ENCODE measurements around the gene DBN1.

The DBN1 gene

DNA sequence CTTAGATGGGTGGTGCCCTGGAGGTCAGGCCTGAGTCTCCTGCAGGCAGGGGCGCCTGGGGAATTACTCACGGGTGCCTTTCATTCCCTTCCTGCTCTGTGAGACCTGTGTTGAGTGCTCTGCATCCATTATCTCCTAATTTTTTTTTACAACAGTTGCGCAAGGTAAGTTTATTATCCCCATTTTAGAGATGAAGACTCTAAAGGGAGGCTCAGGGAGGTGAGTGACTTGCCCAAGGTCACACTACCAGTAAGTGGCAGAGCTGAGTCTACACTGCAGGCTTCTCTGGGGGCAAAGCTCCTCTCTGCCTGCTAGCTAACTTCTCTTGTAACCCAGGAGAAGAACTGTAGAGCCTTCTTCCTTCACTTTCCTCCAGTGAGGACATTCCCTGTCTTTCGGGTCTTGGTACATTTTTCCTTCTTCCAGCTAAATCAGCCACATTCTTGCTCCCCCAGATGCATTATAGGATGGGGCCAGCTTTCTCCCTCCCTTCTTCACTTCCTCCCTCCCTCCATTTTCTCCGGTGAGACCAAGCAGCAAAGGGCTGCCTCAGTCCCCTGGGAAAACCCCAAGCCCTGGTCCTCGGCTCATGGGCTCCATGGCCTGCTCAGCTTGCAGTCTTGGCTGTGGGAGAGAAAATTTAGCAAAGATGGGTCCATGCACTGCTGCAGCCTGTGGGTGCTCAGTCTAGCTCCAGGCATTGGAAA, 25.0 kb downstream of the DBN1 start:
- TF ChIP-seq, protein P1, sequence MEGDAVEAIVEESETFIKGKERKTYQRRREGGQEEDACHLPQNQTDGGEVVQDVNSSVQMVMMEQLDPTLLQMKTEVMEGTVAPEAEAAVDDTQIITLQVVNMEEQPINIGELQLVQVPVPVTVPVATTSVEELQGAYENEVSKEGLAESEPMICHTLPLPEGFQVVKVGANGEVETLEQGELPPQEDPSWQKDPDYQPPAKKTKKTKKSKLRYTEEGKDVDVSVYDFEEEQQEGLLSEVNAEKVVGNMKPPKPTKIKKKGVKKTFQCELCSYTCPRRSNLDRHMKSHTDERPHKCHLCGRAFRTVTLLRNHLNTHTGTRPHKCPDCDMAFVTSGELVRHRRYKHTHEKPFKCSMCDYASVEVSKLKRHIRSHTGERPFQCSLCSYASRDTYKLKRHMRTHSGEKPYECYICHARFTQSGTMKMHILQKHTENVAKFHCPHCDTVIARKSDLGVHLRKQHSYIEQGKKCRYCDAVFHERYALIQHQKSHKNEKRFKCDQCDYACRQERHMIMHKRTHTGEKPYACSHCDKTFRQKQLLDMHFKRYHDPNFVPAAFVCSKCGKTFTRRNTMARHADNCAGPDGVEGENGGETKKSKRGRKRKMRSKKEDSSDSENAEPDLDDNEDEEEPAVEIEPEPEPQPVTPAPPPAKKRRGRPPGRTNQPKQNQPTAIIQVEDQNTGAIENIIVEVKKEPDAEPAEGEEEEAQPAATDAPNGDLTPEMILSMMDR (IDR thresholded peaks at IDR 0.05; ENCODE audit: low read depth, low read length, missing control alignments), result no peak
- DNase-seq (ENCODE audit: low read depth), result no peak
- H3K4me3 ChIP-seq (ENCODE audit: low read depth, low read length), result peak overlapping the region; percentile 38; the same call in 1 of the 2 replicates

DNA sequence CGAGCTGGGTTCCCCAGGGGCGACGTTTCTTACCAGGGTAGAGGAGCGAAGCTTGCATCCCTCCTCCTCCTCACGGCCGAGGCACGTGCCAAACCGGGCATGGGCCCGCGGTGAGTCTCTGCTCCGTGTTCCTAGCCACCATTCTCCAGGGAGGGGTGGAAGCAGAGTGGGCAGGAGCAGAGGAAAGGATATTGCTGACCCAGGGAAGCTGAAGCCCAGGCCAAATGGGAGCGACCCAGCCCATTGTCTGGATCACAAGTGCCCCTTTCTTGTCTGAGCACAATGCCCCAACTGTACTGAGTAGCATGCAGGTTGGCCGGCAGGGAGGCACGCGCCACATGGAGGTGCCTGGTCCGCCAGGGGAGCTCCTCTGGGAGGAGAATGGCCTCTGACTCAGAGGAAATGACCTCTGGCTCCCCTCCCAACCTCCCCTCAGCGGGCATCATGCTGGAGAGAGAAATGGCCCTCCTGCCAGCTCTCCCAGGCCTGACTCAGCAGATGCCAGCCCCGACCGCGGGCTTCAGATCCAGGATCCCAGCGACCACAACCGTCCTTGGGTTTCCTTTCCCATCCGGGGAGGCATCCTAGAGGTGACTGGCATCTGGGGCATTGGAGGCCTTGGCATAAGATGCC, 25.7 kb downstream of the DBN1 start:
- no peak for DNase-seq (ENCODE audit: low read depth)
- TF ChIP-seq, protein P1 (IDR thresholded peaks at IDR 0.05; ENCODE audit: low read depth, low read length, missing control alignments), result no peak
- H3K4me3 ChIP-seq (ENCODE audit: low read depth, low read length), result peak overlapping the region; percentile 38

DNA sequence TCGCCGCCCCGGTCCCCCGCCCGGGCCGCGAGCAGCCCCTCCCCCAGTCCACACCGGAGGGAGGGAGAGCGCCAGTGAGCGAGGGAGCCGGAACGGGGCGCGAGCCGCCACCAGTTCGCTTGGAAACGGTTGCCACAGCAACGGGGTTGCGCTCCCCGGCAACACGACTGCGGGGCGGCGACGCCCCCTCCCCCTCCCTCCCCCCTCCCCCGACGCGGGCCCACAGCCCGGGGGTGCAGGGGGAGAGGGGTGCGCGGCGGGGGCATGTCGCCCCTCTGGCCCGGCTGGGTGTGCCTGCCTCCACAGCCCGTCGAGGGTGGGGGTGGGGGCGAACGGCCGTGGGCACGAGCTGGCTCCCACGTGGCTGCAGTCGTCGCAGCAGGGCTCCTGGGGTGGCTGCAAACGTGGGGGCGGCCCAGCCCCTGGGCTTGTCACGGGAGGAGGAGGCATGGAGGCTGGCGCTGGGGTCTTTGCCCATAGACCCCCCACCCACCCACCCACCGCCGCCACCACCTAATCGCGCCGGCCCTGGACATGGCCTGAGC, 26.3 kb downstream of the DBN1 start:
- TF ChIP-seq, protein P1 (IDR thresholded peaks at IDR 0.05; ENCODE audit: low read depth, low read length, missing control alignments), result no peak
- DNase-seq (ENCODE audit: low read depth), result no peak
- peak overlapping the region; percentile 67 for H3K4me3 ChIP-seq (ENCODE audit: low read depth, low read length)

DNA sequence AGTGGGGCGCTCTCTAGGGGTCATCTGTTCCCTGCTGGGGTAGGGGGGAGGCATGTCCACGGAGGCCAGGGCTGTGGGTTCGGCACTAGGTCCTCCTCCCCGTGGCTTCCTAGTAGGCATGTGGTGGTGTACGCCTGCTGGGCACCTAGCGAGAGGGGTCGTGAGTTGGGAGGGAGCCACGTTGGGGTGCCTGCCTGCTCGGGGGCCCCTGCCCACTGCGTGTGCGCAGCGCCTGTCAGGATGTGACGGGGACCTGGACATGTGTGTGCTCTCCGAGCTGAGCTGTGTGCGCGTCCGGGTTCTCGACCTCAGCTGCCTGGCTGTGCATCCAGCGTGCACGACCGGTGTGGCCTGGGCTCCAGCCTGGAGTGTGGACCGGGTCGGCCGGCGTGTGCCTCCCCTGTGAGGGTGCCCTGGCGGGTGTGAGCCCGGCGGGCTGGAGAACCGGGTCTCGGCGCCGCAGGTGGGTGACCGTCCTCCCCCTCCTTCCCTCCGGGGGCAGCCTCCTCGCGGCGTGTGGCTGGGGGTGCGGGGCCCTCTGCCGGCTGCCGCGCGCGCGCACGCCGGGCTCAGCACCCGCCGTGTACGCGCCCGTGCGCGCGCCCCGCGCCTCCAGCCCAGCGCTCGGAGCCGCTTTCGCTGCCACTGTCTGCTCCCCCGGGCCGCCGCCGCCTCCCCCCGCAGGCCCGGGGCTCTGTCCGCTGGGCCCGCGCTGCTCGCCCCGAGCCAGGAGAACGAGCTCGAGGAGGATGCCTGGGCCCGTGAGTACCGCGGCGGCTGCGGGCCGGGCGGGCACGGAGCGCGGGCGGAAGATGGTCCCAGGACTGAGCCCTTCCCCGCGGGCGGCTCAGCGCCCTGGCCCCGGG, 27.0 kb downstream of the DBN1 start, which contains the start of gene PRR7:
Gene PRR7 (plus strand): TSS at position 615 of the 866 bp plus-strand sequence. CDS start 8,254 bp downstream, outside the sequence.
- TF ChIP-seq, protein P1 (IDR thresholded peaks at IDR 0.05; ENCODE audit: low read depth, low read length, missing control alignments), result no peak
- H3K4me3 ChIP-seq (ENCODE audit: low read depth, low read length), result peak within 1 kb of the TSS; percentile 67
- DNase-seq (ENCODE audit: low read depth), result no peak

DNA sequence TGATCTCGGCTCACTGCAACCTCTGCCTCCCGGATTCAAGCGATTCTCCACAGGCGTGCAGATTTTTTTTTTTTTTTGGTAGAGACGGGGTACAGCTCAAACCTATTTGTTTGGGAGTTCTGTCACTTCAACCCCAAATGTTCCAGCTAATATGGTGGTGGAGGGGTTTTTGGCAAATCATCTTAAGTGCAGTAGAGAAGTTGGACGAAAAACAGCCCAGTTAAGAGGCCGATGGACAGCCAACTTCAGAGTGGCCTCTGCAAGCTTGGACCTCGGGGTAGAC, 27.6 kb downstream of the DBN1 start:
- TF ChIP-seq, protein P1 (IDR thresholded peaks at IDR 0.05; ENCODE audit: low read depth, low read length, missing control alignments), result no peak
- H3K4me3 ChIP-seq (ENCODE audit: low read depth, low read length), result peak overlapping the region; percentile 67
- DNase-seq (ENCODE audit: low read depth), result no peak

DNA sequence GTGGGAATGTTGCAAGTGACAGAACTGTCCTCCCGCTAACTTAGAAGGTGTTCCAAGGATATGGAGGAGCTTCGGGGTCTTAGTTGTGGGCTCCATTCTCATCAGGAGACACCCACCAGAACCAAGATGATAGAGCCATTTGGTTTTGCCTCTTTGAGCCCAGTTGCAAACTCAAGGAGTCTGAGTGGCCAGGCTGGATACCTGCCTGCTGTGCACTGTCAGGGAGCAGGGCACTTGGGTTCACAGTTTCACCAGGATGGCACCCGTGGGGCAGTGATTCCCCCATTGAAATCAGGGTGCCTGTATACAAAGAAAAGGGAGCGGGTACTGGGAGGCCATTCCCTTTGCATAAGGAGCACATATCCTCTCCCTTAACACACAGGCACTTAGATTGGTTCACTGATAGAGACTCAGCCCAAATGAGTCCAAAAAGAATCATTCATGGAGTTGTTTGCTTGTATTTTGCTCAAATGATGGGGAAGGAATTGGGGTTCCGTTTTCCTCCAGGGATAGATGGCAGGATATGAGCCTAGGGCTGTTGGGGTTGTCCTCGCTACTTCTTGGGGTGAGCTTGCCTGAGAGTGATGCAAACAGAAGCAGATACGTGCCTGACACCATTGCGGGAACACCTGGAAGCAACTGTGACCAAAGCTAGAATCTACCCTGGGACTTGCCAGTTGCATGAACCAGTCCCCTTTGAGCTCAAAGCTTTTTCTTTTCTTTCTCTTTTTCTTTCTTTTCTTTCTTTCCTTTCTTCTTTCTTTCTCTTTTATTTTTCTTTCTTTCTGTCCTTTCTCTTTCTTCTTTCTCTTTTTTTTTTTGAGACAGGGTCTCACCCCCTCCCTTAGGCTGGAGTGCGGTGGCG, 28.1 kb downstream of the DBN1 start:
- no peak overlapping the region; the same call in 1 of the 2 replicates for H3K4me3 ChIP-seq (ENCODE audit: low read depth, low read length)
- no peak for DNase-seq (ENCODE audit: low read depth)
- TF ChIP-seq, protein P1 (IDR thresholded peaks at IDR 0.05; ENCODE audit: low read depth, low read length, missing control alignments), result no peak
